GM12873 (cell line): ENCODE results near the gene CYP2W1.

Experiments used
- CTCF ChIP-seq: IDR thresholded peaks from 2 replicates; pipeline ENCODE4 v1.5.1; 2012; ENCODE audit warnings: low read depth, mild to moderate bottlenecking, moderate library complexity, low read length, control low read depth; ENCODE audit not compliant: insufficient read depth; ENCODE audit errors: missing control alignments

Gene CYP2W1

GRCh38 chr7:938546-939185 is 44.3 kb upstream of the CYP2W1 start:
- TF ChIP-seq CTCF, result no peak

- TF ChIP-seq CTCF, result no peak
Measured at GRCh38 chr7:939843-940242, 43.1 kb upstream of the CYP2W1 start.

- TF ChIP-seq CTCF, result no peak
Measured at GRCh38 chr7:940599-941408, 42.2 kb upstream of the CYP2W1 start.

GRCh38 chr7:944744-945143 is 38.2 kb upstream of the CYP2W1 start:
- no peak for TF ChIP-seq CTCF

- TF ChIP-seq CTCF, result no peak
Measured at GRCh38 chr7:945147-945555, 37.8 kb upstream of the CYP2W1 start.

- no peak for TF ChIP-seq CTCF
Measured at GRCh38 chr7:945556-946255, 37.3 kb upstream of the CYP2W1 start.

- no peak for TF ChIP-seq CTCF
Measured at GRCh38 chr7:946256-946996, 36.6 kb upstream of the CYP2W1 start.
